Panc1 (cell line): Measurements from ENCODE around the gene NLRP11. TPM values are rescaled to one million over a fixed set of nuclear protein-coding genes. Genes with fewer than 3 reads are reported as not detected.

Source experiments
- ATAC-seq: fragments of 200-7000 bp; cut with Tn5 transposase; 2 replicates; pipeline ENCODE4 v1.9.1; 2020; ENCODE audit warnings: mild to moderate bottlenecking, moderate library complexity
- BruUV-seq: library from RNA; stranded (reverse); fragments of 400-500 nt; replicated peaks from 2 replicates; lab custom pipeline; 2021; lab: Mats Ljungman, UMichigan
- CTCF ChIA-PET: fragments of 300-600 bp; sonication (Branson Sonifier 250); formaldehyde crosslinking; loops from one replicate; lab custom pipeline; 2022; ENCODE audit warnings: antibody characterized with exemption; lab: Charles Lee
- POLR2A ChIA-PET: fragments of 300-600 bp; sonication (Branson Sonifier 250); formaldehyde crosslinking; loops from one replicate; lab custom pipeline; 2022; ENCODE audit warnings: antibody characterized with exemption; lab: Charles Lee
- DNase-seq: peaks from one replicate; pipeline ENCODE4 v3.0.0-alpha.2; 2010; ENCODE audit warnings: low read depth, low spot score
- H3K27ac ChIP-seq: 2 replicates; pipeline ENCODE4 v1.5.1; 2011; ENCODE audit warnings: mild to moderate bottlenecking, low read length, inconsistent platforms
- H3K27me3 ChIP-seq: fragments of 200-500 bp; sonication (Bioruptor generic); 2 replicates; pipeline ENCODE4 v1.6.0; 2014; ENCODE audit warnings: low read length, inconsistent platforms; ENCODE audit not compliant: control insufficient read depth, insufficient read depth
- H3K36me3 ChIP-seq: fragments of 200-500 bp; sonication (Bioruptor generic); 2 replicates; pipeline ENCODE4 v1.5.1; 2014; ENCODE audit warnings: inconsistent platforms, mild to moderate bottlenecking, low read length, moderate library complexity; ENCODE audit not compliant: control insufficient read depth, insufficient read depth
- H3K4me1 ChIP-seq: 2 replicates; pipeline ENCODE4 v1.5.1; 2011; ENCODE audit warnings: inconsistent platforms, mild to moderate bottlenecking, low read length, moderate library complexity; ENCODE audit not compliant: control insufficient read depth, insufficient read depth
- H3K4me3 ChIP-seq, 2 experiments: 2 replicates each; pipeline ENCODE4 v1.5.1; 2011 to 2012; ENCODE audit warnings: low read depth in 2 of 2, low read length in 2 of 2, mild to moderate bottlenecking in 2 of 2, inconsistent platforms in 1 of 2, moderate library complexity in 1 of 2
- H3K9me3 ChIP-seq: fragments of 200-500 bp; sonication (Bioruptor generic); 2 replicates; pipeline ENCODE4 v1.5.1; 2014; ENCODE audit warnings: low read depth, mild to moderate bottlenecking, inconsistent platforms, low read length, moderate library complexity; ENCODE audit not compliant: control insufficient read depth, insufficient read depth
- POLR2AphosphoS5 ChIP-seq: IDR thresholded peaks from 2 replicates; pipeline ENCODE4 v1.6.1; 2012; ENCODE audit warnings: mild to moderate bottlenecking, low read depth, low read length, moderate library complexity
- SIN3A ChIP-seq: IDR thresholded peaks from 2 replicates; pipeline ENCODE4 v1.6.1; 2012; ENCODE audit warnings: low read depth, mild to moderate bottlenecking, low read length, moderate library complexity, borderline replicate concordance; ENCODE audit not compliant: insufficient read depth
- TCF7L2 ChIP-seq: IDR thresholded peaks from 2 replicates; pipeline ENCODE4 v1.6.1; 2011; ENCODE audit warnings: mild to moderate bottlenecking, low read depth, low read length, inconsistent platforms
- in situ Hi-C: cut with HindIII; loops from 2 replicates; pipeline ENCODE4 v1.10.0; 2016; ENCODE audit warnings: low sequenced_read_pairs, low pct_unique_long_range_greater_than_20kb
- intact Hi-C: fragments of 100-400 bp; cut with micrococcal nuclease; formaldehyde crosslinking; loops from one replicate; pipeline ENCODE4 v1.10.0; 2022; ENCODE audit not compliant: unreplicated experiment
- total RNA-seq: library from RNA; stranded (reverse); gene quantifications from one replicate; pipeline ENCODE4 v1.2.1, GENCODE V29; 2021; ENCODE audit not compliant: unreplicated experiment
- TF ChIP-seq, protein P1 (sequence below), 2 experiments: IDR thresholded peaks; 2 replicates each; pipeline ENCODE4 v1.6.1; 2011 to 2012; ENCODE audit warnings: low read depth in 2 of 2, control low read depth in 1 of 2, low read length in 1 of 2, mild to moderate bottlenecking in 1 of 2, moderate library complexity in 1 of 2; ENCODE audit not compliant: insufficient read depth in 1 of 2
- TF ChIP-seq, protein P2 (sequence below): fragments of 450-650 bp; IDR thresholded peaks from 2 replicates; pipeline ENCODE4 v1.5.1; 2017; ENCODE audit warnings: mild to moderate bottlenecking

NLRP11 gene
- total RNA-seq, 1 experiment from 2014 or later, result 0.18 TPM

DNA sequence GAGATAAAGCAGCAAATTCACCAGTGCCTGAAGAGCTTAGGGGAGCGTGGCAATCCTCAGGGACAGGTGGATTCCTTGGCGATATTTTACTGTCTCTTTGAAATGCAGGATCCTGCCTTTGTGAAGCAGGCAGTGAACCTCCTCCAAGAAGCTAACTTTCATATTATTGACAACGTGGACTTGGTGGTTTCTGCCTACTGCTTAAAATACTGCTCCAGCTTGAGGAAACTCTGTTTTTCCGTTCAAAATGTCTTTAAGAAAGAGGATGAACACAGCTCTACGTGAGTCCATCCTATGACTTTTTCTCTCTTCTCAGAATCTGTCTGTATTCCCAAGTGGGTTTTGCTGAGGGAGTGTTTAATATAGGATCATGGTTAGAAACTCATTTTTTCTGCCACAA, 27.2 kb upstream of the NLRP11 start:
- no peak for ATAC-seq
- ChIA-PET CTCF (no interaction called here), POLR2A (no interaction called here)
- Histone ChIP-seq H3K36me3 (no peaks in the 10 kb centered on the region), H3K4me1 (no peaks in the 10 kb centered on the region), H3K27me3 (peaks cover 8% of the 10 kb centered on the region), H3K27ac (no peak overlapping the region), H3K4me3 (no peak overlapping the region), H3K9me3 (no peaks in the 10 kb centered on the region)
- no TSS peak for BruUV-seq
- intact Hi-C loops (no loop called here), in situ Hi-C loops (no loop called here)
- TF ChIP-seq POLR2AphosphoS5 (no peak), SIN3A (no peak), TCF7L2 (no peak)
- TF ChIP-seq, protein P1, sequence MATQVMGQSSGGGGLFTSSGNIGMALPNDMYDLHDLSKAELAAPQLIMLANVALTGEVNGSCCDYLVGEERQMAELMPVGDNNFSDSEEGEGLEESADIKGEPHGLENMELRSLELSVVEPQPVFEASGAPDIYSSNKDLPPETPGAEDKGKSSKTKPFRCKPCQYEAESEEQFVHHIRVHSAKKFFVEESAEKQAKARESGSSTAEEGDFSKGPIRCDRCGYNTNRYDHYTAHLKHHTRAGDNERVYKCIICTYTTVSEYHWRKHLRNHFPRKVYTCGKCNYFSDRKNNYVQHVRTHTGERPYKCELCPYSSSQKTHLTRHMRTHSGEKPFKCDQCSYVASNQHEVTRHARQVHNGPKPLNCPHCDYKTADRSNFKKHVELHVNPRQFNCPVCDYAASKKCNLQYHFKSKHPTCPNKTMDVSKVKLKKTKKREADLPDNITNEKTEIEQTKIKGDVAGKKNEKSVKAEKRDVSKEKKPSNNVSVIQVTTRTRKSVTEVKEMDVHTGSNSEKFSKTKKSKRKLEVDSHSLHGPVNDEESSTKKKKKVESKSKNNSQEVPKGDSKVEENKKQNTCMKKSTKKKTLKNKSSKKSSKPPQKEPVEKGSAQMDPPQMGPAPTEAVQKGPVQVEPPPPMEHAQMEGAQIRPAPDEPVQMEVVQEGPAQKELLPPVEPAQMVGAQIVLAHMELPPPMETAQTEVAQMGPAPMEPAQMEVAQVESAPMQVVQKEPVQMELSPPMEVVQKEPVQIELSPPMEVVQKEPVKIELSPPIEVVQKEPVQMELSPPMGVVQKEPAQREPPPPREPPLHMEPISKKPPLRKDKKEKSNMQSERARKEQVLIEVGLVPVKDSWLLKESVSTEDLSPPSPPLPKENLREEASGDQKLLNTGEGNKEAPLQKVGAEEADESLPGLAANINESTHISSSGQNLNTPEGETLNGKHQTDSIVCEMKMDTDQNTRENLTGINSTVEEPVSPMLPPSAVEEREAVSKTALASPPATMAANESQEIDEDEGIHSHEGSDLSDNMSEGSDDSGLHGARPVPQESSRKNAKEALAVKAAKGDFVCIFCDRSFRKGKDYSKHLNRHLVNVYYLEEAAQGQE (IDR thresholded peaks at IDR 0.05; ENCODE audit: insufficient read depth in 1 of 2, low read depth in 2 of 2, low read length in 1 of 2), result no peak
- TF ChIP-seq, protein P2, sequence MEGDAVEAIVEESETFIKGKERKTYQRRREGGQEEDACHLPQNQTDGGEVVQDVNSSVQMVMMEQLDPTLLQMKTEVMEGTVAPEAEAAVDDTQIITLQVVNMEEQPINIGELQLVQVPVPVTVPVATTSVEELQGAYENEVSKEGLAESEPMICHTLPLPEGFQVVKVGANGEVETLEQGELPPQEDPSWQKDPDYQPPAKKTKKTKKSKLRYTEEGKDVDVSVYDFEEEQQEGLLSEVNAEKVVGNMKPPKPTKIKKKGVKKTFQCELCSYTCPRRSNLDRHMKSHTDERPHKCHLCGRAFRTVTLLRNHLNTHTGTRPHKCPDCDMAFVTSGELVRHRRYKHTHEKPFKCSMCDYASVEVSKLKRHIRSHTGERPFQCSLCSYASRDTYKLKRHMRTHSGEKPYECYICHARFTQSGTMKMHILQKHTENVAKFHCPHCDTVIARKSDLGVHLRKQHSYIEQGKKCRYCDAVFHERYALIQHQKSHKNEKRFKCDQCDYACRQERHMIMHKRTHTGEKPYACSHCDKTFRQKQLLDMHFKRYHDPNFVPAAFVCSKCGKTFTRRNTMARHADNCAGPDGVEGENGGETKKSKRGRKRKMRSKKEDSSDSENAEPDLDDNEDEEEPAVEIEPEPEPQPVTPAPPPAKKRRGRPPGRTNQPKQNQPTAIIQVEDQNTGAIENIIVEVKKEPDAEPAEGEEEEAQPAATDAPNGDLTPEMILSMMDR, result no peak
- no peak for DNase-seq

DNA sequence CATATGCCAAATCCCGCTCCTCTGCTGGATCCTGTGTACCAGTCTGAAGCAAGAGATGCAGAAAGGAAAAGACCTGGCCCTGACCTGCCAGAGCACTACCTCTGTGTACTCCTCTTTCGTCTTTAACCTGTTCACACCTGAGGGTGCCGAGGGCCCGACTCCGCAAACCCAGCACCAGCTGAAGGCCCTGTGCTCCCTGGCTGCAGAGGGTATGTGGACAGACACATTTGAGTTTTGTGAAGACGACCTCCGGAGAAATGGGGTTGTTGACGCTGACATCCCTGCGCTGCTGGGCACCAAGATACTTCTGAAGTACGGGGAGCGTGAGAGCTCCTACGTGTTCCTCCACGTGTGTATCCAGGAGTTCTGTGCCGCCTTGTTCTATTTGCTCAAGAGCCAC, 26.6 kb upstream of the NLRP11 start:
- POLR2A ChIA-PET, result no interaction called here
- no TSS peak for BruUV-seq
- Histone ChIP-seq H3K36me3 (no peaks in the 10 kb centered on the region), H3K4me1 (no peaks in the 10 kb centered on the region), H3K27ac (no peak overlapping the region), H3K9me3 (no peaks in the 10 kb centered on the region), H3K27me3 (peaks cover 8% of the 10 kb centered on the region), H3K4me3 (no peak overlapping the region)
- no peak for DNase-seq
- intact Hi-C loops, result no loop called here
- CTCF ChIA-PET, result no interaction called here
- no peak for ATAC-seq
- in situ Hi-C loops, result no loop called here
- TF ChIP-seq, protein P2, result no peak
- no peak for TF ChIP-seq SIN3A
- no peak for TF ChIP-seq TCF7L2
- no peak for TF ChIP-seq POLR2AphosphoS5
- TF ChIP-seq, protein P1 (IDR thresholded peaks at IDR 0.05; ENCODE audit: insufficient read depth in 1 of 2, low read depth in 2 of 2, low read length in 1 of 2), result no peak
